Smooth muscle cell (in vitro differentiated cells): ENCODE measurements around the gene DACT2. TPM values are rescaled to one million over a fixed set of nuclear protein-coding genes. Genes with fewer than 3 reads are reported as not detected.
"Not testable (repeated sequence)": the region's sequence is repeated elsewhere in the genome, so short reads cannot be mapped to it uniquely, and the experiment has no call there.

Experiments
- DNase-seq: peaks from one replicate; lab custom pipeline; 2025; ENCODE audit not compliant: unreplicated experiment; lab: John Stamatoyannopoulos, UW
- H2AFZ ChIP-seq: fragments of 200-600 bp; sonication (generic); 2 replicates; pipeline ENCODE4 v1.6.0; 2016; ENCODE audit warnings: antibody characterized with exemption, low read depth, mild to moderate bottlenecking
- H3F3A ChIP-seq: fragments of 200-600 bp; sonication (generic); 2 replicates; pipeline ENCODE4 v1.6.0; 2017; ENCODE audit warnings: antibody characterized with exemption, low read depth
- H3K27ac ChIP-seq: fragments of 200-600 bp; sonication (generic); 2 replicates; pipeline ENCODE4 v1.5.1; 2016; ENCODE audit warnings: low read depth, mild to moderate bottlenecking
- H3K27me3 ChIP-seq: fragments of 200-600 bp; sonication (generic); 2 replicates; pipeline ENCODE4 v1.6.1; 2016; ENCODE audit warnings: low read depth, mild to moderate bottlenecking
- H3K36me3 ChIP-seq: fragments of 200-600 bp; sonication (generic); 2 replicates; pipeline ENCODE4 v1.5.1; 2016; ENCODE audit warnings: low read depth
- H3K4me1 ChIP-seq: fragments of 200-600 bp; sonication (generic); 2 replicates; pipeline ENCODE4 v1.5.1; 2016; ENCODE audit warnings: low read depth
- H3K4me2 ChIP-seq: fragments of 200-600 bp; sonication (generic); 2 replicates; pipeline ENCODE4 v1.6.0; 2016; ENCODE audit warnings: mild to moderate bottlenecking
- H3K4me3 ChIP-seq: fragments of 200-600 bp; sonication (generic); 2 replicates; pipeline ENCODE4 v1.5.1; 2016; ENCODE audit warnings: mild to moderate bottlenecking
- H3K79me2 ChIP-seq: fragments of 200-600 bp; sonication (generic); 2 replicates; pipeline ENCODE4 v1.6.0; 2016; ENCODE audit warnings: low read depth, mild to moderate bottlenecking
- H3K9ac ChIP-seq: fragments of 200-600 bp; sonication (generic); 2 replicates; pipeline ENCODE4 v1.6.0; 2016; ENCODE audit warnings: low read depth
- H3K9me3 ChIP-seq: fragments of 200-600 bp; sonication (generic); replicated peaks from 2 replicates; pipeline ENCODE4 v1.5.1; 2016; ENCODE audit warnings: low read depth
- H4K20me1 ChIP-seq: fragments of 200-600 bp; sonication (generic); 2 replicates; pipeline ENCODE4 v1.6.0; 2016; ENCODE audit warnings: low read depth
- WGBS: methylation state at CpG from one replicate; pipeline ENCODE4 v1.1.7; 2016; ENCODE audit warnings: low lambda C conversion rate; 5-methylcytosine and 5-hydroxymethylcytosine counted together
- polyA plus RNA-seq: library from polyadenylated mRNA; unstranded; fragments of >200 nt; fragmentation: Nextera tagmentation; extraction: Ambion mirVana; gene quantifications from 2 replicates; pipeline ENCODE4 v1.2.1, GENCODE V29; 2016
- total RNA-seq: library from RNA; depleted of rRNA; stranded (reverse); fragments of >200 nt; gene quantifications from 2 replicates; pipeline ENCODE4 v1.2.3, GENCODE V29; 2014
- TF ChIP-seq, protein P1 (sequence below): fragments of 200-600 bp; sonication (generic); IDR thresholded peaks from 2 replicates; pipeline ENCODE4 v1.5.1; 2017; ENCODE audit warnings: borderline replicate concordance, mild to moderate bottlenecking, antibody characterized with exemption; ENCODE audit not compliant: insufficient read depth, poor library complexity, severe bottlenecking

The DACT2 gene
- total and polyA plus RNA-seq, 2 experiments from 2014 or later = 0.06 to 0.18 TPM

DNA sequence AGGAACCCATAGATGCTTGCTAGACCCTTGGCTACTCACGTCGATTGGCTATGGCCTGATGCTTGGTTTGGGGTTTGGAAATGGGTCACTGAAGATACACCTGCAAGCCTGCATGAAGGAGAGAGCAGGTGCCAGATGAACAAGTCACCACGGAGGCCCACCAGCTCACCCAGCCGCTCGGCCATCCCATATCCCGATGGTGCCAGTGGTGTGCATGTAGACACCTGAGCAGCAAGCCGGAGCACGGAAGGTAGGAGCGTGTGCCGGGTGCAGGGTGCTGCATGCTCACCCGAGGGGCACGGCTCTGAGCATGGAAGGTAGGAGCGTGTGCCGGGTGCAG lies 35.9 kb downstream of the DACT2 start:
- Histone ChIP-seq H3K9ac (no peak overlapping the region), H3K4me2 (no peak overlapping the region), H3K4me1 (no peaks in the 10 kb centered on the region), H3K79me2 (no peaks in the 10 kb centered on the region), H3F3A (no peaks in the 10 kb centered on the region), H4K20me1 (no peaks in the 10 kb centered on the region), H3K27ac (no peak overlapping the region), H3K4me3 (no peak overlapping the region), H3K9me3 (no peaks in the 10 kb centered on the region), H2AFZ (no peak overlapping the region), H3K36me3 (no peaks in the 10 kb centered on the region), H3K27me3 (peaks cover 14% of the 10 kb centered on the region)
- TF ChIP-seq, protein P1, sequence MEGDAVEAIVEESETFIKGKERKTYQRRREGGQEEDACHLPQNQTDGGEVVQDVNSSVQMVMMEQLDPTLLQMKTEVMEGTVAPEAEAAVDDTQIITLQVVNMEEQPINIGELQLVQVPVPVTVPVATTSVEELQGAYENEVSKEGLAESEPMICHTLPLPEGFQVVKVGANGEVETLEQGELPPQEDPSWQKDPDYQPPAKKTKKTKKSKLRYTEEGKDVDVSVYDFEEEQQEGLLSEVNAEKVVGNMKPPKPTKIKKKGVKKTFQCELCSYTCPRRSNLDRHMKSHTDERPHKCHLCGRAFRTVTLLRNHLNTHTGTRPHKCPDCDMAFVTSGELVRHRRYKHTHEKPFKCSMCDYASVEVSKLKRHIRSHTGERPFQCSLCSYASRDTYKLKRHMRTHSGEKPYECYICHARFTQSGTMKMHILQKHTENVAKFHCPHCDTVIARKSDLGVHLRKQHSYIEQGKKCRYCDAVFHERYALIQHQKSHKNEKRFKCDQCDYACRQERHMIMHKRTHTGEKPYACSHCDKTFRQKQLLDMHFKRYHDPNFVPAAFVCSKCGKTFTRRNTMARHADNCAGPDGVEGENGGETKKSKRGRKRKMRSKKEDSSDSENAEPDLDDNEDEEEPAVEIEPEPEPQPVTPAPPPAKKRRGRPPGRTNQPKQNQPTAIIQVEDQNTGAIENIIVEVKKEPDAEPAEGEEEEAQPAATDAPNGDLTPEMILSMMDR = no peak
- 95% methylated on average over 12 of the region's 14 CpGs for WGBS
- no peak for DNase-seq

DNA sequence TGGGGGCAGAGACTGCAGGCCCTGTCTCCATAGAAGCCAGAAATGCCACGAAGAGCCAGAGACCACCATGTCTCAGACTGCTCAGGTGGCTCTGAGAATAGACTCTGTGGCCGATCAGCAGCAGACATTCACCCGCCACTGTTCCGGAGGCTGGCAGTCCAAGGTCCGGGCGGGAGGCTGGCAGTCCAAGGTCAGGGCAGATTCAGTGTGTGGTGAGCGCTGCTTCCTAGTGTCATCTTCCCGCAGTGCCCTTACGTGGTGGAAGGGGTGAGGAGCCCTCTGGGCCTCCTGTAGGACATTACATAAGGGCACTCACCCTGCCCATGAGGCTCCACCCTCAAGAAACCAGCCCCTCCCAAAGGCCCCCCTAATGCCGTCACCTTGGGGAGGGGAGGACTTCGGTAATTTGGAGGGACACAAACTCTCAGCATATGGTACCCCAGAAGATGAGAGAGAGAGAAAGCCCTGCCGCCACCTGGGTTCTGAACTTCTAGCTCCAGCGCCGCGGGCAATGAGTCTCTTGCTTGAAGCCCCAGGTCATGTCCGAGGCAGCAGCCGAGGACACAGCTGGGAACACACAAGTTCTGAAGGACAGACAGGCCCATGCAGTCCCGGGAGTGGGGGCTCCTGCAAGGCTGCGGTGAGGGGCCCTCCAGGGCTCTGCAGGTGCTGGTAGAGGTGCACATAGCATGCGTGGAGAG lies 36.4 kb downstream of the DACT2 start:
- no peak overlapping the region for H2AFZ ChIP-seq
- WGBS = 96% methylated on average over 20 of the region's 20 CpGs
- no peaks in the 10 kb centered on the region for H3F3A ChIP-seq
- peaks cover 10% of the 10 kb centered on the region for H3K27me3 ChIP-seq
- no peaks in the 10 kb centered on the region for H3K4me1 ChIP-seq
- H3K27ac ChIP-seq = no peak overlapping the region
- H3K36me3 ChIP-seq = no peaks in the 10 kb centered on the region
- TF ChIP-seq, protein P1 = no peak
- H3K4me3 ChIP-seq = no peak overlapping the region
- no peak for DNase-seq
- H4K20me1 ChIP-seq = no peaks in the 10 kb centered on the region
- H3K4me2 ChIP-seq = no peak overlapping the region
- no peak overlapping the region for H3K9ac ChIP-seq
- H3K9me3 ChIP-seq = no peaks in the 10 kb centered on the region
- H3K79me2 ChIP-seq = no peaks in the 10 kb centered on the region

DNA sequence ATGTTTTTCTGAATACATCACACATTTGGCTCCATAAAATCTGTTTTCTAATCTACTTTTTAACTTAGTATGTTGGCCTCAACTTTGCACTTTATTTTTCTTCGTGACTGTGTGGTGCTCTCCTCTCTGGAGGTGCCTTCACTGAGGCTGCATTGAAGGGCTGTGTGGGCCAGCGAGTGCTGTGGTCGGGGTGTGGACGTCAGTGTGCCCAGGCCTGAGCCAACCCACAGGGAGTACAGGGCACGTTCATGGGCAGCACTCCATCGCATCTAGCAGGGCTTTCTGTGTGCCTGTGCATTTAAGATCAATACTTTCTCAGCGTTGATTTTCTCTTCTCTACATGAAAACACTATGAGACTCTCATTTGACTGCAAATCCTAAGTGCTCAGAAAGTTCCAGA lies 37.8 kb downstream of the DACT2 start:
- Histone ChIP-seq H3K36me3 (no peaks in the 10 kb centered on the region), H3K27ac (no peak overlapping the region), H3K9ac (no peak overlapping the region), H3K4me2 (no peak overlapping the region), H3K4me3 (no peak overlapping the region), H3K79me2 (no peaks in the 10 kb centered on the region), H3K27me3 (peaks cover 7% of the 10 kb centered on the region), H2AFZ (no peak overlapping the region), H3K4me1 (no peaks in the 10 kb centered on the region), H3K9me3 (no peaks in the 10 kb centered on the region), H3F3A (no peaks in the 10 kb centered on the region), H4K20me1 (no peaks in the 10 kb centered on the region)
- TF ChIP-seq, protein P1 = no peak
- no peak for DNase-seq
- 80% methylated on average over 7 of the region's 7 CpGs for WGBS

DNA sequence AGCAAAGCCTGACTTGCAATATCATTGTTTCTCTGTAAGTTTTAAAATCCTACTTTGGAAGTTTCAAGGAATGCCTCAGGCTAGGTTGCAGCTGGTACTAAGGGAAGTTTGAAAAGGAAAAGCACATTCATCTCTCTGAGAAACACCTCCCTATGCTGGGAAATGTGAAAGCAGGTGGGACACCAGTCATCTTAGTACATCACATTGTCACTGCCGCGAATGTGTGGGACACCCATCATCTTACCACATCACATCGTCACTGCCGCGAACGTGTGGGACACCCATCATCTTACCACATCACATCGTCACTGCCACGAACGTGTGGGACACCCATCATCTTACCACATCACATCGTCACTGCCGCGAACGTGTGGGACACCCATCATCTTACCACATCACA lies 38.3 kb downstream of the DACT2 start:
- H3K4me3 ChIP-seq, H4K20me1 ChIP-seq, DNase-seq, H3K9ac ChIP-seq, H3K27me3 ChIP-seq, H3K27ac ChIP-seq, H3K36me3 ChIP-seq, H3K9me3 ChIP-seq, H3K79me2 ChIP-seq, H3K4me1 ChIP-seq, H3F3A ChIP-seq, H3K4me2 ChIP-seq, H2AFZ ChIP-seq: not testable (repeated sequence)
- 92% methylated on average over 10 of the region's 13 CpGs for WGBS
